ENCODE data around the gene C1orf210. TPM values are rescaled to one million over a fixed set of nuclear protein-coding genes. Genes with fewer than 3 reads are reported as not detected.

C1orf210 gene
- total and polyA plus RNA-seq, 2 of the 13 experiments (the other 11 are each of a cell fraction or from before 2014, with no cell fraction given), result 0.49 to 5.1 TPM

DNA sequence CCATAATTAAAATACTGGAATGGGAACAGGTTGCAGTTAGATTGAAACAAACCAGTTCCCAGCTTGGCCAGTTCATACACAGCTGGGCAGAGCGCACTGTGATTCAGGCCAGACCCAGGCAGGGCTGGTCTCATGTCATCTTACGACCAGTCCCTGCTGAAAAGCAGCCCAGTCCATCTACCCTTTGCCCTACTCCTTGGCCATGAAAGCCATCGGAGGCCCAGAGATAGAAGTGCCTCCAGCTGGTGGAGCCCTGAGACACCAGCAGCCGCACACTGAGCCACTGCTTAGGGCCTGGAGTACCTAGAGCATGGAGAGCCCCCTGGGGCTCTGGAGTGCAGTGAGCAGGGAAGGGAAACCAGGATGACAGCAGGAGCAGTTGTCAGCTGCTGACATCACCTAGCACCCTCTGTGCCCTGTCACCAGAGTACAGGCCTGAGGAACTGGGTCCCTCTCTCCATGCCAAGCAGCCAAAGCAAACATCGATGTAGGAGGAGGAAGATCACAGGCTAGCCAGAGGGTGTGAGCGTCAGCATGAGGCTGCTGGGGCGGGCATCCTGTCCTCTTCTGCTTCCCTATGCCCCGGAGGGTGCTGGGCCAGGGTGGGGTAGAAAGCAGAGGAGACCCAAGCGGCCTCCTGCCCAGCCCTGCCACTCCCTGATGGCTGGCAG lies 49.8 kb downstream of the C1orf210 start:
- Histone ChIP-seq H3K4me3 (replicated peaks in 1 of 3; ENCODE audit: insufficient read depth in 1 of 3, low read depth in 2 of 3, low read length in 3 of 3) (no peak overlapping the region), H4K20me1 (ENCODE audit: insufficient read depth, low read length) (no peaks in the 10 kb centered on the region), H3K27ac (ENCODE audit: extremely low read length, insufficient read depth, low read length) (no peak overlapping the region), H3K79me2 (ENCODE audit: insufficient read depth, low read length) (no peaks in the 10 kb centered on the region), H3K9me3 (ENCODE audit: low read length) (no peaks in the 10 kb centered on the region), H3K4me1 (ENCODE audit: insufficient read depth, low read length) (peaks cover 6% of the 10 kb centered on the region; the same call in 1 of the 2 replicates), H3K36me3 (replicated peaks in 1 of 2; ENCODE audit: control insufficient read depth in 1 of 2, insufficient read depth in 2 of 2, low read length in 2 of 2) (no peaks in the 10 kb centered on the region), H3K4me2 (ENCODE audit: low read depth, low read length) (no peak overlapping the region), H3K27me3 (ENCODE audit: control insufficient read depth in 1 of 2, insufficient read depth in 2 of 2, low read length in 2 of 2) (peaks cover 1 to 32% of the 10 kb centered on the region in 2 experiments; a peak in 3 of 5 replicates), H3K9ac (ENCODE audit: insufficient read depth, low read depth, low read length) (no peak overlapping the region), H2AFZ (ENCODE audit: low read length) (no peak overlapping the region)
- in situ Hi-C loops (cut with HindIII; ENCODE audit: extremely low pct_ligation_motif_present, low pct_unique_long_range_greater_than_20kb) (no loop called here), intact Hi-C loops (cut with micrococcal nuclease; ENCODE audit: unreplicated experiment) (loop anchor here (5.0 kb wide), 1 partner anchor 112 kb away; no protein-coding TSS in a partner anchor)
- TF ChIP-seq ATM (IDR thresholded peaks at IDR 0.05; ENCODE audit: borderline replicate concordance) (no peak), KDM5B (CRISPR knock-in tag; IDR thresholded peaks at IDR 0.05; ENCODE audit: borderline replicate concordance) (no peak), MEIS1 (CRISPR knock-in tag; IDR thresholded peaks at IDR 0.05; ENCODE audit: borderline replicate concordance) (no peak), RBM22 (optimal IDR thresholded peaks at IDR 0.05; ENCODE audit: low read length) (no peak), U2AF1 (optimal IDR thresholded peaks at IDR 0.05; ENCODE audit: low read depth, low read length) (no peak), ZNF772 (CRISPR knock-in tag; IDR thresholded peaks at IDR 0.05) (no peak), ZNF570 (CRISPR knock-in tag; IDR thresholded peaks at IDR 0.05; ENCODE audit: borderline replicate concordance) (no peak), ERF (CRISPR knock-in tag; IDR thresholded peaks at IDR 0.05) (no peak)
- TF ChIP-seq, protein P1, sequence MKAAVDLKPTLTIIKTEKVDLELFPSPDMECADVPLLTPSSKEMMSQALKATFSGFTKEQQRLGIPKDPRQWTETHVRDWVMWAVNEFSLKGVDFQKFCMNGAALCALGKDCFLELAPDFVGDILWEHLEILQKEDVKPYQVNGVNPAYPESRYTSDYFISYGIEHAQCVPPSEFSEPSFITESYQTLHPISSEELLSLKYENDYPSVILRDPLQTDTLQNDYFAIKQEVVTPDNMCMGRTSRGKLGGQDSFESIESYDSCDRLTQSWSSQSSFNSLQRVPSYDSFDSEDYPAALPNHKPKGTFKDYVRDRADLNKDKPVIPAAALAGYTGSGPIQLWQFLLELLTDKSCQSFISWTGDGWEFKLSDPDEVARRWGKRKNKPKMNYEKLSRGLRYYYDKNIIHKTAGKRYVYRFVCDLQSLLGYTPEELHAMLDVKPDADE (CRISPR knock-in tag; IDR thresholded peaks at IDR 0.05), result no peak
- TF ChIP-seq, protein P2, sequence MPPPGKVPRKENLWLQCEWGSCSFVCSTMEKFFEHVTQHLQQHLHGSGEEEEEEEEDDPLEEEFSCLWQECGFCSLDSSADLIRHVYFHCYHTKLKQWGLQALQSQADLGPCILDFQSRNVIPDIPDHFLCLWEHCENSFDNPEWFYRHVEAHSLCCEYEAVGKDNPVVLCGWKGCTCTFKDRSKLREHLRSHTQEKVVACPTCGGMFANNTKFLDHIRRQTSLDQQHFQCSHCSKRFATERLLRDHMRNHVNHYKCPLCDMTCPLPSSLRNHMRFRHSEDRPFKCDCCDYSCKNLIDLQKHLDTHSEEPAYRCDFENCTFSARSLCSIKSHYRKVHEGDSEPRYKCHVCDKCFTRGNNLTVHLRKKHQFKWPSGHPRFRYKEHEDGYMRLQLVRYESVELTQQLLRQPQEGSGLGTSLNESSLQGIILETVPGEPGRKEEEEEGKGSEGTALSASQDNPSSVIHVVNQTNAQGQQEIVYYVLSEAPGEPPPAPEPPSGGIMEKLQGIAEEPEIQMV (CRISPR knock-in tag; IDR thresholded peaks at IDR 0.05; ENCODE audit: low read depth), result no peak
- TF ChIP-seq, protein P3, sequence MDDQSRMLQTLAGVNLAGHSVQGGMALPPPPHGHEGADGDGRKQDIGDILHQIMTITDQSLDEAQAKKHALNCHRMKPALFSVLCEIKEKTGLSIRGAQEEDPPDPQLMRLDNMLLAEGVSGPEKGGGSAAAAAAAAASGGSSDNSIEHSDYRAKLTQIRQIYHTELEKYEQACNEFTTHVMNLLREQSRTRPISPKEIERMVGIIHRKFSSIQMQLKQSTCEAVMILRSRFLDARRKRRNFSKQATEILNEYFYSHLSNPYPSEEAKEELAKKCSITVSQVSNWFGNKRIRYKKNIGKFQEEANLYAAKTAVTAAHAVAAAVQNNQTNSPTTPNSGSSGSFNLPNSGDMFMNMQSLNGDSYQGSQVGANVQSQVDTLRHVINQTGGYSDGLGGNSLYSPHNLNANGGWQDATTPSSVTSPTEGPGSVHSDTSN (CRISPR knock-in tag; IDR thresholded peaks at IDR 0.05; ENCODE audit: borderline replicate concordance), result no peak
- TF ChIP-seq, protein P4, sequence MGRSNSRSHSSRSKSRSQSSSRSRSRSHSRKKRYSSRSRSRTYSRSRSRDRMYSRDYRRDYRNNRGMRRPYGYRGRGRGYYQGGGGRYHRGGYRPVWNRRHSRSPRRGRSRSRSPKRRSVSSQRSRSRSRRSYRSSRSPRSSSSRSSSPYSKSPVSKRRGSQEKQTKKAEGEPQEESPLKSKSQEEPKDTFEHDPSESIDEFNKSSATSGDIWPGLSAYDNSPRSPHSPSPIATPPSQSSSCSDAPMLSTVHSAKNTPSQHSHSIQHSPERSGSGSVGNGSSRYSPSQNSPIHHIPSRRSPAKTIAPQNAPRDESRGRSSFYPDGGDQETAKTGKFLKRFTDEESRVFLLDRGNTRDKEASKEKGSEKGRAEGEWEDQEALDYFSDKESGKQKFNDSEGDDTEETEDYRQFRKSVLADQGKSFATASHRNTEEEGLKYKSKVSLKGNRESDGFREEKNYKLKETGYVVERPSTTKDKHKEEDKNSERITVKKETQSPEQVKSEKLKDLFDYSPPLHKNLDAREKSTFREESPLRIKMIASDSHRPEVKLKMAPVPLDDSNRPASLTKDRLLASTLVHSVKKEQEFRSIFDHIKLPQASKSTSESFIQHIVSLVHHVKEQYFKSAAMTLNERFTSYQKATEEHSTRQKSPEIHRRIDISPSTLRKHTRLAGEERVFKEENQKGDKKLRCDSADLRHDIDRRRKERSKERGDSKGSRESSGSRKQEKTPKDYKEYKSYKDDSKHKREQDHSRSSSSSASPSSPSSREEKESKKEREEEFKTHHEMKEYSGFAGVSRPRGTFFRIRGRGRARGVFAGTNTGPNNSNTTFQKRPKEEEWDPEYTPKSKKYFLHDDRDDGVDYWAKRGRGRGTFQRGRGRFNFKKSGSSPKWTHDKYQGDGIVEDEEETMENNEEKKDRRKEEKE (IDR thresholded peaks at IDR 0.05), result no peak
- TF ChIP-seq, protein P5, sequence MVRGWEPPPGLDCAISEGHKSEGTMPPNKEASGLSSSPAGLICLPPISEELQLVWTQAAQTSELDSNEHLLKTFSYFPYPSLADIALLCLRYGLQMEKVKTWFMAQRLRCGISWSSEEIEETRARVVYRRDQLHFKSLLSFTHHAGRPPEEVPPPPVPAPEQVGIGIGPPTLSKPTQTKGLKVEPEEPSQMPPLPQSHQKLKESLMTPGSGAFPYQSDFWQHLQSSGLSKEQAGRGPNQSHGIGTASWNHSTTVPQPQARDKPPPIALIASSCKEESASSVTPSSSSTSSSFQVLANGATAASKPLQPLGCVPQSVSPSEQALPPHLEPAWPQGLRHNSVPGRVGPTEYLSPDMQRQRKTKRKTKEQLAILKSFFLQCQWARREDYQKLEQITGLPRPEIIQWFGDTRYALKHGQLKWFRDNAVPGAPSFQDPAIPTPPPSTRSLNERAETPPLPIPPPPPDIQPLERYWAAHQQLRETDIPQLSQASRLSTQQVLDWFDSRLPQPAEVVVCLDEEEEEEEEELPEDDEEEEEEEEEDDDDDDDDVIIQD (CRISPR knock-in tag; IDR thresholded peaks at IDR 0.05; ENCODE audit: low read depth), result no peak
- CTCF ChIA-PET (ENCODE audit: low intra/inter-chr PET ratio, low total read pairs), result no interaction called here
- ATAC-seq (peak; percentile 11; the same call in 1 of the 3 replicates), DNase-seq (ENCODE audit: low spot score) (no peak), FAIRE-seq (no peak)
- WGBS (ENCODE audit: low lambda C conversion rate), result 30% methylated on average over 4 of the region's 9 CpGs
- POLR2A ChIA-PET, result no interaction called here
- BruUV-seq (replicated peaks), result no TSS peak
